ENCODE results near the gene CES2.

DNA sequence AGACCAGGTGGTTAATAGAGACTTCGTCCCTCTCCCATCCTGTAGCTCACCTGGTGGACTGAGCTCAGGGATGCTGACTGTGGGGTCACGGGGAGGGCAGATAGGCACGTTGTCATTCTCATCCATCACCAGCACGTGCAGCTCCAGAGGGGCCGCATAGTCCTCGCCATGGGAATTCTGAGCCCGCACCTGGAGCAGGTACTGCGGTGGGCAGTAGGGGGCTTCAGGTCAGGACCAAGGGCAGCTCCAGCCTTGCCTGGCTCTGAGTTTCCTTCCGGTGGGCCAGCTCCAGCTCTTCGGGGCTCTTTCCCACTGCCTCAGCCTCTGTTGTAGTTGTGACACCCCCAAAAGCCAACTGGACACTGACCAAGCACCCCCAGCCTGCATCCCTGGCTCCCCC, 22.2 kb upstream of the CES2 start:
- TF ChIP-seq CTCF (IDR thresholded peaks at IDR 0.05) (no peak), POLR2AphosphoS5 (IDR thresholded peaks at IDR 0.05; ENCODE audit: insufficient read depth in 1 of 2, low read depth in 1 of 2) (no peak), POLR2A (IDR thresholded peaks at IDR 0.05) (no peak)
